ENCODE data around the gene TFDP2. TPM values are rescaled to one million over a fixed set of nuclear protein-coding genes. Genes with fewer than 3 reads are reported as not detected.

Gene TFDP2
- total and polyA plus RNA-seq, 2 of the 8 experiments (the other 6 are each of a cell fraction or from before 2014, with no cell fraction given) = 41.1 to 119 TPM

DNA sequence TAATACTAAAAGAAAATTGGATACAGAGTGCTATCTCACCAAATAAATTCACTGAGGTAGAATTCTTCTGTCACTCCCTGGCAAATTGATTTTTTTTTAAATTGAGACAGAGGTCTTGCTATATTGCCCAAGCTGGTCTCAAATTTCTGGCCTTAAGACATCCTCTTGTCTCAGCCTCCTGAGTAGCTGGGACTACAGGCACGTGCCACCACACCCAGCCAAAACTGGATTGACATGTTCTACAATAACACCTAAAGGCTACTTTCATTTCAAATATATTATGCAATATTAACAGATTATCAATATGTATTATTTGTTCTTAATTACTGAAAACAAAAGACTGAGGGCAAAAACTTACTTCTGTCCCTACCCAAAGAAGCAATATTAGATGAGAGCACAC, 36.7 kb downstream of the TFDP2 start (continued):
- TF ChIP-seq EP300 (IDR thresholded peaks at IDR 0.05; ENCODE audit: borderline replicate concordance in 1 of 2, low read depth in 2 of 2, low read length in 2 of 2) (no peak), ATF3 (IDR thresholded peaks at IDR 0.05; ENCODE audit: insufficient read depth, low read depth, low read length) (no peak), PHF8 (conservative IDR thresholded peaks at IDR 0.05; ENCODE audit: low read depth, low read length) (no peak), TCF12 (IDR thresholded peaks at IDR 0.05; ENCODE audit: low read depth, low read length) (no peak), FOSL1 (IDR thresholded peaks at IDR 0.05; ENCODE audit: insufficient read depth, low read depth, low read length) (no peak)
- TF ChIP-seq, protein P1, sequence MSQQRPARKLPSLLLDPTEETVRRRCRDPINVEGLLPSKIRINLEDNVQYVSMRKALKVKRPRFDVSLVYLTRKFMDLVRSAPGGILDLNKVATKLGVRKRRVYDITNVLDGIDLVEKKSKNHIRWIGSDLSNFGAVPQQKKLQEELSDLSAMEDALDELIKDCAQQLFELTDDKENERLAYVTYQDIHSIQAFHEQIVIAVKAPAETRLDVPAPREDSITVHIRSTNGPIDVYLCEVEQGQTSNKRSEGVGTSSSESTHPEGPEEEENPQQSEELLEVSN (IDR thresholded peaks at IDR 0.05) = no peak

All from H1 (cell line).